GM18505 (cell line): ENCODE data around the gene ZNF774.
"Not testable (repeated sequence)": the region's sequence is repeated elsewhere in the genome, so short reads cannot be mapped to it uniquely, and the experiment has no call there.

Source experiments
- ATAC-seq: cut with Tn5 transposase; IDR thresholded peaks from one replicate; pipeline ENCODE4 v1.9.1; 2021; ENCODE audit not compliant: unreplicated experiment
- POLR2A ChIP-seq: IDR thresholded peaks from 4 replicates; pipeline ENCODE4 v1.6.1; 2011; ENCODE audit warnings: borderline replicate concordance; ENCODE audit not compliant: insufficient read depth, insufficient read length; ENCODE audit errors: extremely low read depth

Gene ZNF774

GRCh38 chr15:90352107-90352893 is at the start of gene ZNF774:
TSS of gene ZNF774 (plus strand) at chr15:90352284. CDS start at chr15:90354661, 2,377 bp downstream.
- peak; percentile 57 for TF ChIP-seq POLR2A
- peak; percentile 93 for ATAC-seq

GRCh38 chr15:90305355-90305754 is 46.7 kb upstream of the ZNF774 start:
- not testable (repeated sequence) for ATAC-seq

- no peak for TF ChIP-seq POLR2A
- no peak for ATAC-seq
Observed at GRCh38 chr15:90305932-90306331, 46.2 kb upstream of the ZNF774 start.

GRCh38 chr15:90306560-90306959 is 45.5 kb upstream of the ZNF774 start:
- peak; percentile 64 for ATAC-seq
- no peak for TF ChIP-seq POLR2A

- no peak for ATAC-seq
Observed at GRCh38 chr15:90307661-90308060, 44.4 kb upstream of the ZNF774 start.

GRCh38 chr15:90309020-90309419 is 43.1 kb upstream of the ZNF774 start:
- ATAC-seq = no peak
- no peak for TF ChIP-seq POLR2A

More at GRCh38 chr15:90307661-90308060, 44.4 kb upstream of the ZNF774 start:
- no peak for TF ChIP-seq POLR2A

- ATAC-seq = no peak
- no peak for TF ChIP-seq POLR2A
Observed at GRCh38 chr15:90315278-90315982, 36.7 kb upstream of the ZNF774 start.

- ATAC-seq = no peak
- TF ChIP-seq POLR2A = no peak
Observed at GRCh38 chr15:90316139-90316538, 35.9 kb upstream of the ZNF774 start.

GRCh38 chr15:90318591-90318990 is 33.5 kb upstream of the ZNF774 start:
- no peak for TF ChIP-seq POLR2A
- ATAC-seq = no peak

GRCh38 chr15:90320062-90320884 is 31.8 kb upstream of the ZNF774 start:
- ATAC-seq = no peak
- TF ChIP-seq POLR2A = no peak

GRCh38 chr15:90320885-90321278 is 31.2 kb upstream of the ZNF774 start:
- ATAC-seq = no peak
- TF ChIP-seq POLR2A = no peak

GRCh38 chr15:90322538-90322937 is 29.5 kb upstream of the ZNF774 start:
- no peak for TF ChIP-seq POLR2A
- ATAC-seq = no peak

GRCh38 chr15:90325726-90326125 is 26.4 kb upstream of the ZNF774 start:
- no peak for TF ChIP-seq POLR2A
- no peak for ATAC-seq

GRCh38 chr15:90326441-90326840 is 25.6 kb upstream of the ZNF774 start:
- TF ChIP-seq POLR2A = no peak
- ATAC-seq = no peak

GRCh38 chr15:90327311-90327710 is 24.8 kb upstream of the ZNF774 start:
- ATAC-seq = no peak
- no peak for TF ChIP-seq POLR2A
